PC-3 (cell line): ENCODE results near the gene RALB.
"Not testable (repeated sequence)": the region's sequence is repeated elsewhere in the genome, so short reads cannot be mapped to it uniquely, and the experiment has no call there.

ENCODE experiments used
- EZH2phosphoT487 ChIP-seq: fragments of 300-600 bp; sonication (generic); IDR thresholded peaks from 2 replicates; pipeline ENCODE4 v1.6.1; 2018; ENCODE audit warnings: mild to moderate bottlenecking, antibody characterized with exemption, low read length, borderline replicate concordance
- TF ChIP-seq, protein P1 (sequence below): fragments of 300-600 bp; sonication (generic); conservative IDR thresholded peaks from 2 replicates; pipeline ENCODE4 v1.5.1; 2017; ENCODE audit warnings: antibody characterized with exemption, low read depth, mild to moderate bottlenecking, low read length

DNA sequence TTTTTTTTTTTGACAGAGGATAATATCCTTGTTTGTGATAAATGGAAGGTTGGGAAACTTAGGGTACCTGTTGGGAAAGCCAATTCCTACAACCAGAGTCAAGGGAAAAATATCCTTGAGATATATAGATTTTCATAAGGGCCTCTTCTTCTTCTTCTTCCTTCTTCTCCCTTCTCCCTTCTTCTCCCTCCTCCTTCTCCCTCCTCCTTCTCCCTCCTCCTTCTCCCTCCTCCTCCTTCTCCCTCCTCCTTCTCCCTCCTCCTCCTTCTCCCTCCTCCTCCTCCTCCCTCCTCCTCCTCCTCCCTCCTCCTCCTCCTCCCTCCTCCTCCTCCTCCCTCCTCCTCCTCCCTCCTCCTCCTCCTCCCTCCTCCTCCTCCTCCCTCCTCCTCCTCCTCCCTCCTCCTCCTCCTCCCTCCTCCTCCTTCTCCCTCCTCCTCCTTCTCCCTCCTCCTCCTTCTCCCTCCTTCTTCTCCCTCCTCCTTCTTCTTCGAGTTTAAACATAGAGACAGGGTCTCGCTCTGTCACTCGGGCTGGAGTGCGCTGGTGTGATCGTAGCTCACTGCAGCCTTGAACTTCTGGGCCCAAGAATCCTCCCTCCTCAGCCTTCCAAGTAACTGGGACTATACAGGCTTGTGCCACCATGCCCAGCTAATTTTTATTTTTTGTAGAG is 68.4 kb downstream of the RALB start:
- TF ChIP-seq, protein P1, sequence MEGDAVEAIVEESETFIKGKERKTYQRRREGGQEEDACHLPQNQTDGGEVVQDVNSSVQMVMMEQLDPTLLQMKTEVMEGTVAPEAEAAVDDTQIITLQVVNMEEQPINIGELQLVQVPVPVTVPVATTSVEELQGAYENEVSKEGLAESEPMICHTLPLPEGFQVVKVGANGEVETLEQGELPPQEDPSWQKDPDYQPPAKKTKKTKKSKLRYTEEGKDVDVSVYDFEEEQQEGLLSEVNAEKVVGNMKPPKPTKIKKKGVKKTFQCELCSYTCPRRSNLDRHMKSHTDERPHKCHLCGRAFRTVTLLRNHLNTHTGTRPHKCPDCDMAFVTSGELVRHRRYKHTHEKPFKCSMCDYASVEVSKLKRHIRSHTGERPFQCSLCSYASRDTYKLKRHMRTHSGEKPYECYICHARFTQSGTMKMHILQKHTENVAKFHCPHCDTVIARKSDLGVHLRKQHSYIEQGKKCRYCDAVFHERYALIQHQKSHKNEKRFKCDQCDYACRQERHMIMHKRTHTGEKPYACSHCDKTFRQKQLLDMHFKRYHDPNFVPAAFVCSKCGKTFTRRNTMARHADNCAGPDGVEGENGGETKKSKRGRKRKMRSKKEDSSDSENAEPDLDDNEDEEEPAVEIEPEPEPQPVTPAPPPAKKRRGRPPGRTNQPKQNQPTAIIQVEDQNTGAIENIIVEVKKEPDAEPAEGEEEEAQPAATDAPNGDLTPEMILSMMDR, result not testable (repeated sequence)
- not testable (repeated sequence) for TF ChIP-seq EZH2phosphoT487
